ENCODE results near the gene PRR11.

GRCh38 chr17:59108400-59109102 lies 47.0 kb upstream of the PRR11 start:
- TF ChIP-seq CTCF (IDR thresholded peaks at IDR 0.05; ENCODE audit: insufficient read depth, low read depth, low read length) (no peak), EZH2 (IDR thresholded peaks at IDR 0.05; ENCODE audit: insufficient read depth, low read length) (no peak)

Data from astrocyte (in vitro differentiated cells and primary cell).